HG03354 (cell line): ENCODE data around the gene ZNF155.
A peak's percentile ranks its signal among the peaks of the same experiment; 100 is the strongest.
"Not testable (repeated sequence)": the region's sequence is repeated elsewhere in the genome, so short reads cannot be mapped to it uniquely, and the experiment has no call there.

Experiments
- ATAC-seq: cut with Tn5 transposase; IDR thresholded peaks from one replicate; pipeline ENCODE4 v1.9.1; 2021; ENCODE audit warnings: mild to moderate bottlenecking; ENCODE audit not compliant: unreplicated experiment, poor library complexity, severe bottlenecking

ZNF155 gene

DNA sequence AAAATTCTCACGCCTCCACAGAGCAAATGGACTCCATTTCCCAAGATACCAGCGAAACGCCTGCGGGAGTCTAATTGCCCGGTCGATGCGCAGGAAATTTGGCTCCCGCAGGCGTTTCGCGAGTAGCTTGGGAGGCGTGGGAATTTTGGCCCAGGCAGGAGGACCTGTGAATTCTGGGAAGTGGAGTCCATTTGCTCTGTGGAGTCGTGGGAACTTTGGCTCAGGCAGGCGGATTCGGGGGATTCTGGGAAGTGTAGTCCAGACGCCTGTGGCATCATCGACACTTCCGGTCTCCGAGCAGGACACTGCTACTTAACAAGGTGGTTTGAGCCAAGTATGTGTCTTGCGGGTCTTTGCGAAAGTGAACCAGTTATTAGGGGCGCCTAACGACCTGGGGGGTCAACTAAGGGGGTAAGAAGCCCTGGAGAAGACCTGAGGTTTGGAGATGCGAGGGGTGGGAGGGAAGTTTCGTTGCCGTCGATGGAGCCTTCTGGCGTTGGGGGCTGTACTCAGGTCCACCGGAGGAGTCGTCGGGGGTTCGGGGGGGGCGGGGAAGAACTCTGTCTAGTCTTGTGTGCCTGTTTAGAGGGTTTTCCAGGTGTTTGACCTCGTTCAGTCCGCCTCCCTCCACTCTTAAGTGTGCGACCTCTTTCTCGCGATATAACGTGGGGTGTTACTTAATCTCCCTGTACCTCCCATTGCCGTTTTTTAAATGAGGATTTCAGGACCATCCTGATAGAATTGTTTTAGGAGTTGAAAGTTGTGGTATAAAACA lies at the start of gene ZNF155:
Gene ZNF155, plus strand, starts transcription at position 277 of the 775 bp plus-strand sequence. CDS start 4,356 bp downstream, outside the sequence.
- peak; percentile 88 for ATAC-seq

DNA sequence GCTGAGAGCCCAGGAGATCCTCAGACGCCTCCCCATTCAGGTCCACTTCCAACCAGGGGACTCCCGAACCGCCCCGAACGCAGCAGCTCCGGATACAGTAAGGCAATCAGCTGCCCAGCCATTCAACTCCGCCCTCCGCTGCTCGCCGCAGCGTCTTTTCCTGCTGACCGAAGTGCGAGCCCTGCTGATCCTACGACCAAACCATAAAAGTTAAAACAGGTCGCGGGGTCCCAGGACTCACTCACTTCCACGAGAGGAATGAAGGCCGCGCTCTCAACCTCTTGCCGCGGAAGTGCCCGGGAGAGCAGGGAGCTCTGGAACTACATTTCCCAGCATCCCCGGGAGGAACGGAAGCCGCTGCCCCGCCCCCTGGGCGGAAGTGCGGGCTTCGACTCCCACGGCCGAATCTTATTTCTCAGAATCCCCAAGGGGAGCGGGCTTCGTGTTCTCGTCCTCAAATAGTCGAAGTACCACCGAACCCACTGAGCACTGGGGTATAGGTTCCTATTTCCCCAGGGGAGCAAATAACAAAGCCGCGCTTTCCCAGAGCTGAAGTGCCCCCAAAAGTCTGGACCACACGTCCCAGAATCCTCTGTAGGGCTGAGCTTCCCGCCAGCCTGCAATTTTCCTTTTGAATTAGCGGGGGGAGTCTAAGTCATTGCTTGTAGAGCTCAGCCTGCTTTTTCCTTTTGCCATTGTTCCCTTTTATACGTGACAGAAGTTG lies 48.8 kb upstream of the ZNF155 start, which contains the start of gene ZNF45:
Gene ZNF45, minus strand, starts transcription at position 298 of the 724 bp plus-strand sequence. CDS start 13,097 bp downstream, outside the sequence.
- ATAC-seq = peak; percentile 94

DNA sequence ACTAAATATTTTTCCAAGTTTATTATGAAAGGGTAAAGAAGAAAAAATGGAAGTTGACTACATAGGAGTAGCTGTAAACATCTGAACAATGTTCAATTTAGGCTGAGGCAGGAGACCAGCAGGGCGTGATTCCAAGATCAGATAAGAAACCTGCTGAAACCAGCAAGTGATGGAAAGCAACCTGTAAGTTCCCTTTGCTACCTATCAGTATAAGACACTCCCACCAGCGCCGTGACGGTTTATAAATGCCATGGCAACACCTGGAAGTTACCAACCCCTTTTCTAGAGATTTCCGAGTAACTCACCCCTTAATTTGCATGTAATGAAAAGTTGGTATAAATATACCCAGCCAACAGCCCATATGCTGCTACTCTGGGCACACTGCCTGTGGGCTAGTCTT lies 47.8 kb upstream of the ZNF155 start:
- no peak for ATAC-seq

DNA sequence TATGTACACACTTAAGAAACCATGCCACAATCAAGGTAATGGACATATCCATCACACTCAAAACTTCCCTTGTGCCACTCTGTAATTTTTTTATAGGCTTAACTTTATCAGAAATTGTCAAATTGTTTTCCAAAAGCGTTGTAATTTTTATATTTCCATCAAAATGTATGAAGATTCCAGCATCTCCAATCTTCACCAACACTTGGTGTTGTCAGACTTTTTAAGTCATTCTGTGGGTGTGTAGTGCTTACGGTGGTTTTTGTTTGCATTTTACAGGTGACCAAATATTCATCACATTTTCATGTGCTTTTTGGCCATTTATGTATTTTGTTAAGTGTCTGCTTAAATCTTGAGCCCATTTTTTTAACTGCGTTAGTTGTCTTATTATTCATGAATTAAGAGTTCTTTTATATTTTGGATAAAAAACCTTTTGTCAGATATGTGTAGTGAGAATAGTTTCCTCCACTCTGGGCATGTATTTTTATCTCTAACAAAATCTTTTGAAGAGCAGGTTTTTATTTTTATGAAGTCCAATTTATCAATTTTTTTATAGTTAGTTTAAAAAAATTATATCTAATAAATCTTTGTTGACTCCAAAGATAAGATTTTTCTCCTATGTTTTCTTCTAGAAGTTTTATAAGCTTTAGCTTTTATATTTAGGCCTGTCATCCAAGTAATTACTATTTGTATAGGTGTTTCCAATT lies 44.3 kb upstream of the ZNF155 start:
- no peak for ATAC-seq

DNA sequence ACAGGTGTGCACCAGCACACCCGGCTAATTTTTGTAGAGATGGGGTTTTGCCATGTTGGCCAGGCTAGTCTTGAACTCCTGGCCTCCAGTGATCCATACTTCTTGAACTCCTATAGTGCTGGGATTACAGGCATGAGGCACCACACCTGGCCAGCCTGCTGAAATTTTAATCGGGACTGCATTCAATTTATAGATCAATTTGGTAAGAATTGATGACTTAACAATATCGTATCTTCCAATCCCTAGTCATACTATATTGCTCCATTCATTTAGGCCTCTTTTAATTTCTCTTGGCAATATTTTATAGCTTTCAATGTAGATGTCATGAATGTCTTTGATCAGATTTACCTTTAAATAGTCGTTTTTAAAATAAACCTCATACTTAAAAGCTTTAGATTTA lies 43.3 kb upstream of the ZNF155 start:
- no peak for ATAC-seq

DNA sequence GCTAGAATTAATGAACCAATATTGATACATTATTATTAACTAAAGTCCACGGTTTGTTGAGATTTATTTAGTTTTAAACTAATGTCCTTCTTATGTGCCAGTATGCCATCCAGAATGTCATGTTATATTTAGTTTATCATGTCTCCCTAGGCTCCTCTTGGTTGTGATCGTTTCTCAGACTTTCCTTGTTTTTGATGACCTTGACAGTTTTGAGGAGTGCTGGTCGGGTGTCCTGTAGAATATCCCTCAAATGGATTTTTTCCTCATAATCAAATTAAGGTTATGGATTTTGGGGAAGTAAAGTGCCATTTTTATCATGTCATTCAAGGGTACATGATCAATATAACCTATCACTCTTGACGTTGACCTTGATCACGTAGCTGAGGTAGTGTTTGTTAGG lies 42.8 kb upstream of the ZNF155 start:
- ATAC-seq = no peak

DNA sequence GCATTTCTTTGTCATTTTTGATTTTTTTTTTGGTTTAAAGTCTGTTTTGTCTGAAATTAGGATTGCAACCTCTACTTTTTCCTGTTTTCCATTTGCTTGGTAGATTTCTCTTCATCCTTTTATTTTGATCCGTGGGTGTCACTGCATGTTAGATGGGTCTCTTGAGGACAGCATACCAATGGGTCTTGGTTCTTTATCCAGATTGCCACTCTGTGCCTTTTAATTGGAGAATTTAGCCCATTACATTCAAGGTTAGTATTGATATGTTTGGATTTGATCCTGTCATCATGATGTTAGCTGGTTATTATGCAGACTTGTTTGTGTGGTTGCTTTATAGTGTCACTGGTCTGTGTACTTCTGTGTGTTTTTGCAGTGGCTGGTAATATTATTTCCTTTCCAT lies 36.6 kb upstream of the ZNF155 start:
- ATAC-seq = not testable (repeated sequence)

DNA sequence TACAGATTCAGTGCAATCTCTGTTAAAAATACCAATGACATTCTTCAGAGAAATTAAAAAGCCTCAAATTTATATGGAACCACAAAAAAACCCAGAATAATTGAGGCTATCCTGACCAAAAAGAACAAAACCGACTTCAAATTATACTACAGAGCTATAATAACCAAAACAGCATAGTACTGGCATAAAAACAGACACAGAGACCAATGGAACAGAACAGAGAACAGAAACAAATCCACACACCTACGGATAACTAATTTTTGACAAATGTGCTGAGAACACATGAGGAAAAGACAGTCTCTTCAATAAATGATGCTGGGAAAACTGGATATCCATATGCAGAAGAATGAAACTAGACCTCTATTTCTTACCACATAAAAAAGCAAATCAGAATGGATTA lies 34.2 kb upstream of the ZNF155 start:
- ATAC-seq = not testable (repeated sequence)

DNA sequence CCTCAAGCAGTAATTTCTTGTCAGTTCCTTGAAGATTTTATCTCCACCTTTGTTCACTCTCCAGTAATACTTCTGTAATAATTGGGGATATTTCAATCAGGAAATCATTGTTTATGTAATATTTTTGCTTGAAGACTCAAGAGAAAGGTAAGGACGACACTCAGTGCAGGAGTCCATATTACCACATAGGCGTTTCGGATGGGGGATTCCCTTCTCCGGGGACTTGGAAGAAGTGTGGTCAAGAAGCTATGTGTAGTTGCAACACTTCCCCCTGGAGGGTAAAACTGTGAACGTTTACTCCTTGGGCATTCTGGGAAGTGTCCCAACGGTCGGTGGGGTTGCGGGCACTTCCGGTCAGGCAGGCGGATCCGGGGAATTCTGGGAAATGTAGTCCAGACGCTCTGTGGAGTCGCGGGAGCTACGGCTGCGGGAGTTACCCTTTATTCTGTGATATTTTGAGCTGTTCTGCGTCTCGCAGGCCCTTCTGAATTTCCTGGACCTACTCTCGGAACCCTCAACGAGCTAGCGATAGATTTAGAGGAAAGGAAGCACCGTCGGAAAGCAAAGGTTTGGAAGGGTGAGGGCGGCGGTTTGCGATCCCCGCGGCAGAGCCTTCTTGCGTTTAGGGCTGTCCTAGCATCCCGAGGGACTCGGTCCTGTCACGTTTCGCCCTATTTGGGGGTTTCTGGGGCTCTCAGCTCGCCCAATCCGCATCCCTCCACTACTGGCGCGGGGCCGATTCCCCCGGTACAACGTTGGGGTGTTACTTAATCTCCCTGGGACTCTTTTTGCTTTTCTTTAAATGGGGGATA lies 32.9 kb upstream of the ZNF155 start, which contains the start of gene ZNF221:
Gene ZNF221, plus strand, starts transcription at position 395 of the 812 bp plus-strand sequence. CDS start 11,499 bp downstream, outside the sequence.
- ATAC-seq = peak; percentile 95

DNA sequence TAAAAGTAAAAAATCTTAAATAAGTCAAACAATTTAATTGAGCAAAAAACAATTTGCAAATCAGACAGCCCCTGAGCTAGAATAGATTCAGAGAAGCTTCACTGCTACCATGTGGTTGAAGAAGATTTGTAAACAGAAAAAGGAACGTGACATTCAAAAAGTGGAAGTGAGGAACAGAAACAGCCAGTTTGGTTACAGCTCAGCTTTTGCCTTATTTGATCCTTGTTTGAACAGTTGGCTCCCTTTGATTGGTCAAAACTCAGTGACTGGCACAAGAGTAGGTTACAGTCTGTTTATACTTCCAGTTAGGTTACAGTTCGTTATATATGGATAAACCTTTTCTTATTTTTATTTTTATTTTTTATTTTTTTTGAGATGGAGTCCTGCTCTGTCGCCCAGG lies 27.2 kb upstream of the ZNF155 start:
- no peak for ATAC-seq

DNA sequence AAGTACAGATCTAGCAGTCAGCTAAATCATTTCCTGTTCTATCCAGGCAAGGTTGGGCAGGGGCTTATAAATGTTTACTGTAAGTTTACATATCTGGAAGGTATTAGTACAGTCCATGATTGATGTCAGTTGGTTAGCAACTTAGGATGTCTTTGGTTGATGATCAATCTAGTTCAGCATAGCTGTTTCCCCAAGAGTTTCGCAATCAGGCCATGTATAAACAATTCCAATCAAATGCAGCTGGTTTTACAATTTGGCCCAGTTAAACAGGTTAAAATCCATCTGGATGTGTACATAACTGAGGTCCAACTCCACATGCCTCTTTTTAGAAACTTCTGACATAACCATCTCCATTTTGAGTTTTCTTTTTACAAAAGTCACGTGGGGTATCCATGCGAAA lies 26.1 kb upstream of the ZNF155 start:
- ATAC-seq = no peak

DNA sequence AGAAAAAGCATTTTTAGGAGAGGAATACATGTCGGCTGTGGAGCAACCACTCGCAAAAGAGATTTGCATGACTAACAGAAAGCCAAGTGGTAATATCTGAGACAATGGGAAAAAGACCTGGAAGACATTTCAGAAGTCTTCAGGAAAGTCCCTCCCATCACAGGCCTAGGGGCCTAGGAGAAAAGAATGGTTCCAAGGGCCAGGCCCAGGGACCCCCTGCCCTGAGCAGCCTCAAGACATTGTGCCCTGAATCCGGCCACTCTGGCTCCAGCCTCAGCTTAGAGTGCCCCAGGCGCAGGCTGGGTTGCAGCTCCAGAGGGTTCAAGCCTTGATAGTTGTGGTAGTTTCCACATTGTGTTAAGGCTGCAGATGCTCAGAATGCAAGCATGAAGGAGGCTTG lies 23.6 kb upstream of the ZNF155 start:
- no peak for ATAC-seq

DNA sequence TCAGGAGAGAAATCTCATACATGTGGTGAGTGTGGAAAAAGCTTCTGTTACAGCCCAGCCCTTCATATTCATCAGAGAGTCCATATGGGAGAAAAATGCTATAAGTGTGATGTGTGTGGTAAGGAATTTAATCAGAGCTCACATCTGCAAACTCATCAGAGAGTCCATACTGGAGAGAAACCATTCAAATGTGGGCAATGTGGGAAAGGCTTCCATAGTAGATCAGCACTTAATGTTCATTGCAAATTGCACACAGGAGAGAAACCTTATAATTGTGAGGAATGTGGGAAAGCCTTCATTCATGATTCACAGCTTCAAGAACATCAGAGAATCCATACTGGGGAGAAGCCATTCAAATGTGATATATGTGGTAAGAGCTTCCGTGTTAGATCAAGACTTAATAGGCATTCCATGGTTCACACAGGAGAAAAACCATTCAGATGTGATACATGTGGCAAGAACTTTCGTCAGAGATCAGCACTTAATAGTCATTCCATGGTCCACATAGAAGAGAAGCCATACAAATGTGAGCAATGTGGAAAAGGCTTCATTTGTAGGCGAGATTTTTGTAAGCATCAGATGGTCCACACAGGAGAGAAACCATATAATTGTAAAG lies 17.8 kb upstream of the ZNF155 start:
- no peak for ATAC-seq

DNA sequence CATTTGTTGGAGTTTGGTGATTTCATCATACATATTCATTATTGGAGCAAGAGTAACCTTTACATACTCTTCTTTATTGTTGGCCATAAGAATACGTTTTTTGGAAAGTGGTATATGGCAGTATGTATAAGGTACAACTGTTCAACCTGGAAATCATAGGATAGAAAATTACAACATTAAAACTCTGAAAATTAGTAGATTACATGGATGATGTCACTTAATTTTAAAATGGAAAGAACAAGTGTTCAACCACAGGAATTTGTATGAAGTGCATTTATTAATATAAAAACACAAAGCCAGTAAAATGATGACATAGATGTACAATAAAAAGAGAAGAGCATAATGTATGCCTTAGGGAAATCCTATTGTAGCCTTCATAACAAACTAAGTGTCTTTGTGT lies 7.3 kb upstream of the ZNF155 start:
- no peak for ATAC-seq

DNA sequence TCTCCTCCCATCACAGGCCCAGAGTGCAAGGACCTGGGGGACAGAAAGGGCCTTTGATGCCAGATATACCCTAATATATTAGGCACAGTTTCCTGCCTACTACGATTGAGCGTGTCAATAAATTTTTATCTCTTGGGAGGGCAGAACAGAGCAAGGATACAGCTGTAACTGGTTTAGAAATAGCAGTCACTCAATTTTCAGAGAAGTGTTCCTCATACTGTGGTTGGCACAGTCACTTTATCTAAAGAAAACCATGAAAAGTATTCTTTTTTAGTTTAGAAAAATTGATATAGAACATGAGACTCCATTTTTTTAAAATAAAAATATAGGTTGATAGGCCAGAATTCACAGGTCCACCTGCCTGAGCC lies 460 bp upstream of the ZNF155 start:
- peak; percentile 12 for ATAC-seq

DNA sequence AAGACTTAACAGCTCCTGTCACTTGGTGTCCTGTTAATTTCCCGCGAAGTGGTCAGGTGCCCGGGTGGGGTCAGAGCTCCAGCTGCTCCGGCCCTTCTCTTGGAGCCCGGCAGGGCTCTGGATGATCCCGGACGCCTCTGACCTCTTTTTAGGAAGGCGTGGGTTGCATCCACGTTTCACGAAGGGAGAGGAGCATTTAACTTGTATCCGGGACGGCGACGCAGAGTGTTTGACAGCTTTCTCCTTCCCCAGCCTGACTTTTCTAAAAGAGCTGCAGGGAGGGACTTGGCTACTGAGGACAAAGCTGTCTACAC lies 656 bp downstream of the ZNF155 start:
- ATAC-seq = peak; percentile 10

DNA sequence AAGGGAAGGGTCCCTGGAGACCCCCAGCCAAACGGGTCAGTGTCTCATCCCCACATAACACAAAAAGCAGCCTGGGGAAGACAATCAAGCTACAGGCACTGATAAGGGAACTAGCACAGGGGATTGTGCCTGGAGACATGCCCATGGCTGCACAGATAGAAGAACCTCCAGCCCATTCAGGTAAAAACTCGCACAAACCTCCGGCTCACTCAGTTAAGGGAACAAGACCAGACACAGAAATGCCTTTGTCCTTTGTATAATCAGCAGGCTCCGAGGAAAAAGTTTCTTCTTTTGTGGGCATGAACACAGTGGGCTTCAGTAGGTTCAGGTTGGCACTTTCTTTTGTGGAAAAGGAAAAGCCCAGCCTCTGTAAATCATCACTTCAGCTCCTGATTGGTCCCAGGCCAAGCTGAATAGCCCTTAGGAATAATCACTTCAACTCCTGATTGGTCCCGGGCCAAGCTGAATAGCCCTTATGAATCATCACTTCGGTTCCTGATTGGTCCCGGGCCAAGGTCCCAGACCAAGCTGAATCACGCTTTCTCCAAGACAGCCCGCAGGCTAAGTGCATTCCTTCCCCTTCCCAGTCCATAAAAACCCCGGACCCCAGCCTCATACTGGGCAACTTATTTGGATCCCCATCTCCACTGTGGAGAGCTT lies 13.8 kb downstream of the ZNF155 start:
- no peak for ATAC-seq

DNA sequence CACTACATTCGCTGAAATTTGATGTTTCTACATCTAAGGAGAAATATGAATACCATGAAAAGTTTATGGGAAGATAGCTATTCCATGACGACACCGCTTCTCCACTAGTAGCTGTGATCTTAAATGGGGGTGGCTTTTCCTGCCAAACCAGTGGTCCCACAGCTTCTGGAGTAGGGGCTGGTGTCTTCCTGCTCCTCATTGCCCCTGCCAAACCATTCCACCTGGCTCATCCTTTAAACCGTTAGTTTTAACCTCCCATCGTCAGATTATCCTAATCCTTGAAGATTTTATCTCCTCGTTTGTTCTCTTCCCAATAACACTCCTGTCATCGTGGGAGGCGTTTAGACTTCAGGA lies 18.2 kb downstream of the ZNF155 start:
- no peak for ATAC-seq
